Islet precursor cell (in vitro differentiated cells): Measurements from ENCODE around the gene RNF5.
A peak's percentile ranks its signal among the peaks of the same experiment; 100 is the strongest.

ENCODE experiments used
- DNase-seq: peaks from one replicate; pipeline ENCODE4 v3.0.0-alpha.2; 2018

RNF5 gene

GRCh38 chr6:32213649-32214048 is 35.4 kb downstream of the RNF5 start:
- no peak for DNase-seq

GRCh38 chr6:32214126-32214525 is 35.9 kb downstream of the RNF5 start:
- no peak for DNase-seq

- DNase-seq, result no peak
Measured at GRCh38 chr6:32215617-32216016, 37.4 kb downstream of the RNF5 start.

GRCh38 chr6:32216285-32216684 is 38.1 kb downstream of the RNF5 start:
- DNase-seq, result peak; percentile 12

GRCh38 chr6:32216998-32217397 is 38.8 kb downstream of the RNF5 start:
- peak; percentile 33 for DNase-seq

- no peak for DNase-seq
Measured at GRCh38 chr6:32218167-32218566, 40.0 kb downstream of the RNF5 start.

GRCh38 chr6:32220021-32220420 is 41.8 kb downstream of the RNF5 start:
- no peak for DNase-seq

GRCh38 chr6:32222333-32223230 is 44.4 kb downstream of the RNF5 start:
- DNase-seq, result no peak

GRCh38 chr6:32223258-32224235 is 45.3 kb downstream of the RNF5 start, which contains the start of gene NOTCH4:
TSS of gene NOTCH4 (minus strand) at chr6:32224067. CDS start at chr6:32223928, 139 bp downstream.
- no peak for DNase-seq

- DNase-seq, result no peak
Measured at GRCh38 chr6:32224696-32225095, 46.5 kb downstream of the RNF5 start.

GRCh38 chr6:32226434-32226833 is 48.2 kb downstream of the RNF5 start:
- DNase-seq, result no peak
